GM21526 (cell line): Measurements from ENCODE around the gene LIPH.
"Not testable (repeated sequence)": the region's sequence is repeated elsewhere in the genome, so short reads cannot be mapped to it uniquely, and the experiment has no call there.

Experiments
- ATAC-seq: cut with Tn5 transposase; IDR thresholded peaks from one replicate; pipeline ENCODE4 v1.9.1; 2021; ENCODE audit warnings: moderate library complexity; ENCODE audit not compliant: unreplicated experiment, low FRiP score

The LIPH gene

GRCh38 chr3:185490241-185490640, 62.1 kb downstream of the LIPH start:
- no peak for ATAC-seq

GRCh38 chr3:185489462-185489861, 62.9 kb downstream of the LIPH start:
- ATAC-seq: no peak

GRCh38 chr3:185488465-185488864, 63.9 kb downstream of the LIPH start:
- no peak for ATAC-seq

GRCh38 chr3:185486394-185486793, 66.0 kb downstream of the LIPH start:
- no peak for ATAC-seq

- no peak for ATAC-seq
These were observed 68.1 kb downstream of the LIPH start for GRCh38 chr3:185484296-185484695.

GRCh38 chr3:185479373-185479945, 72.9 kb downstream of the LIPH start:
- ATAC-seq: no peak

- ATAC-seq: no peak
These were observed 75.1 kb downstream of the LIPH start for GRCh38 chr3:185477316-185477715.

GRCh38 chr3:185474922-185475321, 77.5 kb downstream of the LIPH start:
- not testable (repeated sequence) for ATAC-seq

GRCh38 chr3:185473290-185473815, 79.0 kb downstream of the LIPH start:
- ATAC-seq: no peak

- ATAC-seq: no peak
These were observed 82.1 kb downstream of the LIPH start for GRCh38 chr3:185470323-185470722.

- ATAC-seq: no peak
These were observed 82.8 kb downstream of the LIPH start for GRCh38 chr3:185469542-185469941.

GRCh38 chr3:185466123-185466522, 86.3 kb downstream of the LIPH start:
- not testable (repeated sequence) for ATAC-seq

- ATAC-seq: no peak
These were observed 86.9 kb downstream of the LIPH start for GRCh38 chr3:185465471-185465870.

GRCh38 chr3:185460719-185461350, 91.6 kb downstream of the LIPH start:
- no peak for ATAC-seq

- no peak for ATAC-seq
These were observed 92.1 kb downstream of the LIPH start for GRCh38 chr3:185460309-185460708.

GRCh38 chr3:185457376-185457775, 95.0 kb downstream of the LIPH start:
- no peak for ATAC-seq
